DOHH2 (cell line): ENCODE results near the gene SORBS1.

Source experiments
- CTCF ChIP-seq: fragments of 200-600 bp; sonication (generic); IDR thresholded peaks from one replicate; pipeline ENCODE4 v1.5.1; 2014; ENCODE audit warnings: antibody characterized with exemption, mild to moderate bottlenecking, low read depth, low read length; ENCODE audit not compliant: poor library complexity, severe bottlenecking
- EZH2phosphoT487 ChIP-seq: fragments of 200-600 bp; sonication (generic); IDR thresholded peaks from 2 replicates; pipeline ENCODE4 v1.6.1; 2017; ENCODE audit warnings: borderline replicate concordance, mild to moderate bottlenecking, antibody characterized with exemption, low read length, moderate library complexity, mixed read lengths

DNA sequence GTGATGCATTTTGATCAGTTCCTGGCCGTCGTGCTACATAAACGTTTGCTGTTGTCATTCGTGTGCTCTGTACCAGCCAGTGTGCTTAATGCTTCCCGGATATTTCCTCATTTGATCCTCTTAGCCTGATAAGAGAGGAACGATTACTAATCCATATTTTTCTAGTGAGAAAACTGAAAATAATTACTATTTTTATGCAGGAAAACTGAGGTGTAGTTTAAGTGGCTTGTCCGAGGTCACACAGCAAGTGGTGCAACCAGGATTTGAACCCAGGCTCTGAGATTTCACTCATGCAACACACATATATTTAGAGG, 650 bp upstream of the SORBS1 start:
- TF ChIP-seq CTCF, result no peak
- no peak for TF ChIP-seq EZH2phosphoT487
